HEK293 (cell line): ENCODE data around the gene IFI27L1.

Experiments
- CTCF ChIA-PET: fragments of 350-600 bp; formaldehyde crosslinking; extraction: SDS; loops from one replicate; lab custom pipeline; 2021; ENCODE audit warnings: antibody characterized with exemption; lab: Yijun Ruan, JAX
- POLR2A ChIA-PET: fragments of 300-600 bp; formaldehyde crosslinking; extraction: SDS; loops from one replicate; lab custom pipeline; 2020; ENCODE audit warnings: antibody characterized with exemption, inconsistent platforms; lab: Yijun Ruan, JAX
- H3K27ac ChIP-seq: fragments of 200-500 bp; sonication (Bioruptor generic); 2 replicates; pipeline ENCODE4 v1.5.1; 2014; ENCODE audit warnings: low read depth, low read length, control low read depth, inconsistent platforms; ENCODE audit errors: extremely low read depth
- H3K36me3 ChIP-seq, 2 experiments: fragments of 200-500 bp in 1 of 2; sonication (Bioruptor generic) in 1 of 2; 1 replicate in 1 of 2; 2 replicates in 1 of 2; pipeline ENCODE4 v1.5.1; 2014 to 2017; ENCODE audit warnings: inconsistent platforms in 2 of 2, low read length in 2 of 2; ENCODE audit not compliant: control insufficient read depth in 2 of 2, insufficient read depth in 1 of 2
- H3K4me1 ChIP-seq: fragments of 200-500 bp; sonication (Bioruptor generic); 2 replicates; pipeline ENCODE4 v1.5.1; 2014; ENCODE audit warnings: mild to moderate bottlenecking, low read length, inconsistent platforms; ENCODE audit not compliant: control insufficient read depth, insufficient read depth
- H3K4me3 ChIP-seq: 2 replicates; pipeline ENCODE4 v1.5.1; 2011; ENCODE audit warnings: low read depth, mild to moderate bottlenecking, control low read depth, low read length, moderate library complexity
- H3K9me3 ChIP-seq: fragments of 200-500 bp; sonication (Bioruptor generic); 2 replicates; pipeline ENCODE4 v1.5.1; 2014; ENCODE audit warnings: low read depth, low read length, inconsistent platforms; ENCODE audit not compliant: control insufficient read depth, insufficient read depth
- AEBP2 ChIP-seq: fragments of 450-650 bp; formaldehyde crosslinking; IDR thresholded peaks from 2 replicates; pipeline ENCODE4 v1.5.1; 2016; ENCODE audit warnings: missing biosample characterization, missing genetic modification characterization, borderline replicate concordance
- BCL11A ChIP-seq: fragments of 450-650 bp; formaldehyde crosslinking; IDR thresholded peaks from 2 replicates; pipeline ENCODE4 v1.5.1; 2016; ENCODE audit warnings: low read depth, missing biosample characterization, missing genetic modification characterization
- BCL6B ChIP-seq: fragments of 450-650 bp; formaldehyde crosslinking; IDR thresholded peaks from 2 replicates; pipeline ENCODE4 v1.5.1; 2017; ENCODE audit warnings: missing biosample characterization, missing genetic modification characterization
- HOXC10 ChIP-seq: sonication (generic); formaldehyde crosslinking; IDR thresholded peaks from 2 replicates; pipeline ENCODE4 v1.8.1; 2023; ENCODE audit warnings: mild to moderate bottlenecking, missing genetic modification reagents
- MEIS1 ChIP-seq: sonication (generic); formaldehyde crosslinking; IDR thresholded peaks from 2 replicates; pipeline ENCODE4 v1.8.1; 2022; ENCODE audit warnings: missing genetic modification reagents, mild to moderate bottlenecking, borderline replicate concordance
- WT1 ChIP-seq: fragments of 450-650 bp; formaldehyde crosslinking; IDR thresholded peaks from 2 replicates; pipeline ENCODE4 v1.5.1; 2016; ENCODE audit warnings: missing biosample characterization, missing genetic modification characterization
- ZBTB44 ChIP-seq: fragments of 450-650 bp; IDR thresholded peaks from 2 replicates; pipeline ENCODE4 v1.5.1; 2018; ENCODE audit warnings: missing biosample characterization, mild to moderate bottlenecking, missing genetic modification characterization
- ZBTB49 ChIP-seq: fragments of 450-650 bp; formaldehyde crosslinking; IDR thresholded peaks from 2 replicates; pipeline ENCODE4 v1.5.1; 2016; ENCODE audit warnings: missing biosample characterization, missing genetic modification characterization, low read depth
- ZNF146 ChIP-seq: fragments of 450-650 bp; formaldehyde crosslinking; IDR thresholded peaks from 2 replicates; pipeline ENCODE4 v1.5.1; 2016; ENCODE audit warnings: missing biosample characterization, missing genetic modification characterization
- ZNF223 ChIP-seq: fragments of 450-650 bp; formaldehyde crosslinking; IDR thresholded peaks from 2 replicates; pipeline ENCODE4 v1.5.1; 2016; ENCODE audit warnings: missing biosample characterization, missing genetic modification characterization
- ZNF48 ChIP-seq: fragments of 450-650 bp; formaldehyde crosslinking; IDR thresholded peaks from 2 replicates; pipeline ENCODE4 v1.5.1; 2016; ENCODE audit warnings: missing biosample characterization, missing genetic modification characterization
- ZNF530 ChIP-seq: fragments of 450-650 bp; formaldehyde crosslinking; IDR thresholded peaks from 2 replicates; pipeline ENCODE4 v1.5.1; 2016; ENCODE audit warnings: low read depth, missing biosample characterization, missing genetic modification characterization
- ZNF555 ChIP-seq: fragments of 450-650 bp; formaldehyde crosslinking; conservative IDR thresholded peaks from 2 replicates; pipeline ENCODE4 v1.5.1; 2017; ENCODE audit warnings: missing biosample characterization, mild to moderate bottlenecking, missing genetic modification characterization, inconsistent platforms
- ZNF560 ChIP-seq: fragments of 450-650 bp; formaldehyde crosslinking; IDR thresholded peaks from 2 replicates; pipeline ENCODE4 v1.5.1; 2017; ENCODE audit warnings: missing biosample characterization, missing genetic modification characterization, borderline replicate concordance
- ZNF585B ChIP-seq: fragments of 450-650 bp; formaldehyde crosslinking; IDR thresholded peaks from 2 replicates; pipeline ENCODE4 v1.5.1; 2016; ENCODE audit warnings: missing biosample characterization, missing genetic modification characterization
- ZNF610 ChIP-seq: fragments of 450-650 bp; formaldehyde crosslinking; IDR thresholded peaks from 2 replicates; pipeline ENCODE4 v1.5.1; 2016; ENCODE audit warnings: missing biosample characterization, missing genetic modification characterization, borderline replicate concordance
- ZNF747 ChIP-seq: fragments of 450-650 bp; formaldehyde crosslinking; IDR thresholded peaks from 2 replicates; pipeline ENCODE4 v1.5.1; 2016; ENCODE audit warnings: missing biosample characterization, missing genetic modification characterization
- ZNF843 ChIP-seq: fragments of 450-650 bp; formaldehyde crosslinking; IDR thresholded peaks from 2 replicates; pipeline ENCODE4 v1.5.1; 2016; ENCODE audit warnings: missing biosample characterization, missing genetic modification characterization

The IFI27L1 gene

GRCh38 chr14:94097091-94097490, 16.0 kb downstream of the IFI27L1 start (continued):
- no peak for TF ChIP-seq ZNF146 (tag by site-specific recombination)
- no peak for TF ChIP-seq ZNF555 (tag by site-specific recombination)
- no peak for TF ChIP-seq ZBTB44

GRCh38 chr14:94098326-94098992, 17.3 kb downstream of the IFI27L1 start:
- H3K4me1 ChIP-seq = no peaks in the 10 kb centered on the region
- POLR2A ChIA-PET = interaction anchor here (1.8 kb wide), 1 partner anchor 17 kb away, joined by 6 read pairs; the partner anchor contains the start of genes DDX24 and IFI27L1
- no peaks in the 10 kb centered on the region for H3K9me3 ChIP-seq
- CTCF ChIA-PET = interaction anchor here (0.7 kb wide), 1 partner anchor 33 kb away, joined by 4 read pairs; no protein-coding TSS in a partner anchor
- no peak overlapping the region for H3K4me3 ChIP-seq
- H3K27ac ChIP-seq = no peak overlapping the region
- peaks cover 0 to 29% of the 10 kb centered on the region in 2 experiments; a peak in 1 of 3 replicates for H3K36me3 ChIP-seq
- TF ChIP-seq MEIS1 (CRISPR knock-in tag) (no peak), ZBTB49 (no peak), ZNF48 (no peak), BCL11A (tag by site-specific recombination) (no peak), ZNF610 (no peak), ZNF223 (tag by site-specific recombination) (no peak), WT1 (tag by site-specific recombination) (no peak), ZNF530 (no peak), ZNF560 (tag by site-specific recombination) (no peak), BCL6B (tag by site-specific recombination) (no peak), ZNF843 (tag by site-specific recombination) (no peak), AEBP2 (tag by site-specific recombination) (no peak), ZNF585B (tag by site-specific recombination) (no peak), ZNF747 (tag by site-specific recombination) (no peak), HOXC10 (no peak)
- TF ChIP-seq, all 188 proteins: peak for 0
